Measurements from ENCODE around the gene DIAPH1.

GRCh38 chr5:141514330-141515133, 104.3 kb downstream of the DIAPH1 start:
- TF ChIP-seq POLR2A (IDR thresholded peaks at IDR 0.05) (no peak), CTCF (IDR thresholded peaks at IDR 0.05) (no peak), POLR2AphosphoS5 (IDR thresholded peaks at IDR 0.05) (no peak)

Measured in prostate gland (tissue), 2 donors.